VCaP (cell line): ENCODE data around the gene ITGA8.
"Not testable (repeated sequence)": the region's sequence is repeated elsewhere in the genome, so short reads cannot be mapped to it uniquely, and the experiment has no call there.

Experiments used
- H3K27ac ChIP-seq: fragments of 450-650 bp; 2 replicates; pipeline ENCODE4 v1.5.1; 2017
- TF ChIP-seq, protein P1 (sequence below): fragments of 450-650 bp; conservative IDR thresholded peaks from 2 replicates; pipeline ENCODE4 v1.5.1; 2017; ENCODE audit warnings: mild to moderate bottlenecking, moderate library complexity

Gene ITGA8

DNA sequence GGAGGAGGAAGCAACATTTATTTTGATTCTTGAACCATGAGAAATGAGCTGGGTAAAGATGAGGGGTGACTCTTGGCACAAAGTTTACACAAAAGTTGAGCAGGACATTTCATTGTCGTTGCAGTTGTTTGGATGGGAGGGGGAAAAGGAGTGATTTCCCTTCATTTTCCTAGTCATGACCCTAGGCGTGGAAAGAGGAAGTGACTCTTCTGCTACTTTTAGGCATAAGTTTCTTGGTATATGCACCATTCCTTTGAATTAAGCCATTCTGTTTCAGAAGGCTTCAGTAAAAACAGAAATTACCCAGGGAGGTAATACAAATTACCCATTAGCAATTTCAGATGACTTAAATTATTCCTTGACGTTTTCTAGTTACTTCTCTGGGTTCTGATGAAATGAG lies 234.7 kb downstream of the ITGA8 start:
- no peak overlapping the region for H3K27ac ChIP-seq
- TF ChIP-seq, protein P1, sequence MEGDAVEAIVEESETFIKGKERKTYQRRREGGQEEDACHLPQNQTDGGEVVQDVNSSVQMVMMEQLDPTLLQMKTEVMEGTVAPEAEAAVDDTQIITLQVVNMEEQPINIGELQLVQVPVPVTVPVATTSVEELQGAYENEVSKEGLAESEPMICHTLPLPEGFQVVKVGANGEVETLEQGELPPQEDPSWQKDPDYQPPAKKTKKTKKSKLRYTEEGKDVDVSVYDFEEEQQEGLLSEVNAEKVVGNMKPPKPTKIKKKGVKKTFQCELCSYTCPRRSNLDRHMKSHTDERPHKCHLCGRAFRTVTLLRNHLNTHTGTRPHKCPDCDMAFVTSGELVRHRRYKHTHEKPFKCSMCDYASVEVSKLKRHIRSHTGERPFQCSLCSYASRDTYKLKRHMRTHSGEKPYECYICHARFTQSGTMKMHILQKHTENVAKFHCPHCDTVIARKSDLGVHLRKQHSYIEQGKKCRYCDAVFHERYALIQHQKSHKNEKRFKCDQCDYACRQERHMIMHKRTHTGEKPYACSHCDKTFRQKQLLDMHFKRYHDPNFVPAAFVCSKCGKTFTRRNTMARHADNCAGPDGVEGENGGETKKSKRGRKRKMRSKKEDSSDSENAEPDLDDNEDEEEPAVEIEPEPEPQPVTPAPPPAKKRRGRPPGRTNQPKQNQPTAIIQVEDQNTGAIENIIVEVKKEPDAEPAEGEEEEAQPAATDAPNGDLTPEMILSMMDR, result no peak

DNA sequence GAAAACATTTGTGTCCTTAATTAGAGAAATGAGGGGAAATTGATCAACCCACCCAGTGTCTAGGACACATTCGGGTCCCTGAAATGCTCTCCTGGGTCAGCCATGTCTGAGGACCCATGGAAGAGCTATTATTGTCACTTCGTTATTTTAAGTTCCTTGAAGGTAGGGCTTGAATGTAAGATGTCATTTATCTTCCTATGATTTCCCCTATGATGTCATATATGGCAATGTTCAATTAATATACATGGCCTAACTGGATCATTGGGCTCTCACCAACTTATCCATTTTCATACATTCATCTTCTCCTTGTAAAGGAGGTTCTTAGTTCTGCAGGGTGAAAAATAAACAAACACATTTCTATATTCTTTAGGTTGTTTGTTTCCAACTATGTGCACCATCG lies 235.6 kb downstream of the ITGA8 start:
- H3K27ac ChIP-seq, result no peak overlapping the region
- TF ChIP-seq, protein P1, result no peak

DNA sequence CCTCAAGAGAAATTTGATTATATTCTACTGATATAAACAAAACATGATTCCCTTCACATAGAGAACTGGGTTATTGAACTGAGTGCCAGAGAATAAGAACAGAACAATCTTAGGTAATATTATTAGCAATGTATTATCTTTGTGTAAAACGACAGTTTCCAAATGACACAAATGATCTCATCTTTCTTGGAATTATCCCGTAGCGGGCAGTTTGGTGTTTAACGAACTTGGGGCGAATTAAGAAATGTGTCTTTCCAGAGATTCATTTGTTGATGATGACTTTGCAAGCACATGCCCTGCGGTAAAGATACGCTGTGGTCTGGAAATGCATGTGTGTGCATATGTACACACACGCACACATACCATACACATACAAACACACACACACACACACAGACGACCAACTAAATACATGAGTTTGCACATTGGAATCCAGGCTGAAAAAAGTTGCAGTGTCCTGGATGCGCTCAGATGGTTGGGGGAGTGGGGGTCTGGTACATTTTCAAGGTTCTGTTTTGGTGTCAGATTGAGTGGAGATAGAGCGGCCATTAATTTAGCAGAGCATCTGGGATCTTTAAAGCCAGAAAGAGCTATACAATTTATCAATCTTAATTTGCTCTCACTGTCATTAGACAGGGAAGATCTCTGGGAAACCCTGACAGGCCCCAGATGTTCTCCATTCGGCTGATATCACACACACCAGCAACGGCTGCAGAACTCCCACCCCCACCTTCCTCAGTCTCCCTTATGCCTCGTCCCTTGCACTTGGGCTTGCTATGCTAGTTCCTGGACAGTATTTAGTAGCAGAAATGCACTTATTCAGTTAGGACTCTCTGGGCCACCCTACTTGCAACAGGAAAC lies 236.3 kb downstream of the ITGA8 start:
- no peak overlapping the region for H3K27ac ChIP-seq
- TF ChIP-seq, protein P1, result no peak

DNA sequence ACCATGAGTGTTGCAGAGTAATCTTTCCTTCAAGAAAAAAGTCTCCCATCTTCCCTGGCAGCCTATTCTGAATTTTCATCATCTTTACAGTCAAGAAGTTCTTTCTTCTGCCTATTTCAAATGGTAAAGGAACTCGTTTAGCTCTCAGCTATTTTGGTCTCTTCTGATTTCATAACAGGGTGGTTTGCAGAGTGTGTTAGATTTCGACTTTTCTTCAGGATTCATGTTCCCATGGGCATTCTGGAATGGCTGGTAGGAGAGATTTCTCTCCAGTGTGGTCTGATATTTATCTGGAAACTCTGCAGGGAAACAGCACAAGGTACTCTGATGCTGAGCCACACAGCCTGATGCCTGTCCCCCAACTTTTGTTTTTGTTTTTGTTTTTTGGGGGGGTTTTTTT lies 237.6 kb downstream of the ITGA8 start:
- H3K27ac ChIP-seq, result no peak overlapping the region
- TF ChIP-seq, protein P1, result no peak

DNA sequence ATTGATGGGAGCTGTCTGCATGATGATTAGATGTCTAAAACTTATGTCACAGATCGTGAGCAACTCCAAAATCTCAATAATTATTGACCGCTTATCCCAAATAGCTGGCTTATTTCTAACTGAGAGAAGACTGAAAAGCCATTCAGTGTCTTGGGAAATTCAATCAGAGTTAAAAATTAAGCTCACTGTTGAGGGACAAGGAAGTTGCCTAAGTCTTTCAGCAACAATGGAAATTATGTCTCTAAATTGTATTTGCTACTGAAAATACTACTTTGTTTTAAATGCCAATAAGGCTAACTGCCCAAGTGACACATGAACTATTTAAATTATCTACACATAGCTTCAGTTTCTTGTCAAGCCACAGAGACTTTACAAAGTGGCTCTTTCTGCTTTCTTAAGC lies 240.8 kb downstream of the ITGA8 start:
- TF ChIP-seq, protein P1, result no peak
- H3K27ac ChIP-seq, result no peak overlapping the region

DNA sequence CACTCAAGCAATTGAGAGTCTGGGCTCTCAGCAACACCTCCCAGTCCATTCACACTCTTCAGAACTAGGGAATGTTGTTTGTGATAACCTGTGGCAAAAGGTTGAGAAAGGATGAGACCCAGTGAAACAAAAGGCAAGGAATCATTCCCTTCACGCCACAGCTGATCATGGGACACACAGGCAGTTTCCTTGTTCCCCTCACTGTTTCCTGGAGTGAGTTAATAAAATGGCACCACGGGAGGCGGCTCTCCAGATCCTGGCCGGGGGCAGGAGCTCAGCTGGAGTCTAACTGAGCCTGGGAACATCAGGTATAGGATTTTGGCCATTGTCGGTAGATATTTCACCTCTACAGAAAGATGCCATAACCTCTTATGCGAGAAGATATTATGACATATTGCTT lies 241.3 kb downstream of the ITGA8 start:
- TF ChIP-seq, protein P1, result no peak
- H3K27ac ChIP-seq, result no peak overlapping the region

DNA sequence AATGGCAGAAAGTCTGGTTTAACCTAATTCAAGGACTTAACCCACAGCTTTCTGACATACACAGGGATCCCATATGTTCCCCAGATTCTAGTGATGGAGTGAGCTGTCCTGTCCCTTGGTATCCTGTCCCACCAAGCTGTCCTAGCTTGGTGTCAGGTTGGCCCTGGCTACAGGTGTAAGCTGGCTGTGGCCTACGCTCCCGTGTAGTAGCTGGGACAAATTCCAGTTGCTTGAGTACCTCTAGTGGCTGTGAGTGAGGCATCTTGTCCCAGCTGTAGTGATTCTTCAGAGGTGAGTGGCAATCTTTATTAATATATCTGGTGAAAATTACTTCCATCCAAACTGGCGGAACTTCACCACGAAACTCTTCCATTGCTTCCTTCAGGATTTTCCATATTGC lies 243.4 kb downstream of the ITGA8 start:
- TF ChIP-seq, protein P1, result no peak
- no peak overlapping the region for H3K27ac ChIP-seq

DNA sequence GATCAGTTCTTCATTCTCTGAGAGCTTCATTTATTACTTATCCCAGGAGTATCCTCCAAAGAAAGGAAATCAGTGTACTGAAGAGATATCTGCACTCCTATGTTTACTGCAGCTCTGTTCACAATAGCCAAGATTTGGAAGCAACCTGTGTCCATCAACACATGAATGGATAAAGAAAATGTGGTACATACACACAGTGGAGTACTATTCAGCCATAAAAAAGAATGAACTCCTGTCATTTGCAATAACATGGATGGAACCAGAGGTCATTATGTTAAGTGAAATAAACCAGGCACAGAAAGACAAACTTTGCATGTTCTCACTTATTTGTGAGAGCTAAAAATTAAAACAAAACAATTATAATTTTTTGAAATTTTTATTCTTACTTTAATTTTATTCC lies 244.3 kb downstream of the ITGA8 start:
- not testable (repeated sequence) for H3K27ac ChIP-seq
